Testis (tissue), 2 donors: ENCODE measurements around the gene PCDHGA6.

Experiments used
- POLR2A ChIP-seq: fragments of 450-650 bp; IDR thresholded peaks from one replicate; pipeline ENCODE4 v1.6.1; 2017; ENCODE audit warnings: antibody characterized with exemption, mild to moderate bottlenecking, moderate library complexity
- TF ChIP-seq, protein P1 (sequence below), 3 experiments: fragments of 450-650 bp in 2 of 3; fragments of 200-600 bp in 1 of 3; sonication (generic) in 1 of 3; IDR thresholded peaks; one replicate each; pipeline ENCODE4 v1.5.1; 2016 to 2019; ENCODE audit warnings: antibody characterized with exemption in 3 of 3, mild to moderate bottlenecking in 2 of 3, moderate library complexity in 1 of 3

DNA sequence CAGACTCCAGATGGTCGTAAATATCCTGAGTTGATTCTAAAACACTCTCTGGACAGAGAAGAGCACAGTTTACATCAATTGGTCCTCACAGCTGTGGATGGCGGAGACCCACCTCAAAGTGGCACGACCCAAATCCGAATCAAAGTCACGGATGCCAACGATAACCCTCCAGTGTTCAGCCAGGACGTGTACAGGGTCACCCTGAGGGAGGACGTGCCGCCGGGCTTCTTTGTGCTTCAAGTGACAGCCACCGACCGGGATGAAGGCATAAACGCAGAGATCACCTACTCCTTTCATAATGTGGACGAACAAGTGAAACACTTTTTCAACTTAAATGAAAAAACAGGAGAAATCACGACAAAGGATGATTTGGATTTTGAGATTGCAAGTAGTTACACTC lies 13.0 kb upstream of the PCDHGA6 start:
- no peak for TF ChIP-seq POLR2A
- TF ChIP-seq, protein P1, sequence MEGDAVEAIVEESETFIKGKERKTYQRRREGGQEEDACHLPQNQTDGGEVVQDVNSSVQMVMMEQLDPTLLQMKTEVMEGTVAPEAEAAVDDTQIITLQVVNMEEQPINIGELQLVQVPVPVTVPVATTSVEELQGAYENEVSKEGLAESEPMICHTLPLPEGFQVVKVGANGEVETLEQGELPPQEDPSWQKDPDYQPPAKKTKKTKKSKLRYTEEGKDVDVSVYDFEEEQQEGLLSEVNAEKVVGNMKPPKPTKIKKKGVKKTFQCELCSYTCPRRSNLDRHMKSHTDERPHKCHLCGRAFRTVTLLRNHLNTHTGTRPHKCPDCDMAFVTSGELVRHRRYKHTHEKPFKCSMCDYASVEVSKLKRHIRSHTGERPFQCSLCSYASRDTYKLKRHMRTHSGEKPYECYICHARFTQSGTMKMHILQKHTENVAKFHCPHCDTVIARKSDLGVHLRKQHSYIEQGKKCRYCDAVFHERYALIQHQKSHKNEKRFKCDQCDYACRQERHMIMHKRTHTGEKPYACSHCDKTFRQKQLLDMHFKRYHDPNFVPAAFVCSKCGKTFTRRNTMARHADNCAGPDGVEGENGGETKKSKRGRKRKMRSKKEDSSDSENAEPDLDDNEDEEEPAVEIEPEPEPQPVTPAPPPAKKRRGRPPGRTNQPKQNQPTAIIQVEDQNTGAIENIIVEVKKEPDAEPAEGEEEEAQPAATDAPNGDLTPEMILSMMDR (IDR thresholded peaks at IDR 0.05) = no peak
